NT2/D1 (cell line): Measurements from ENCODE around the gene C20orf144.
"Not testable (repeated sequence)": the region's sequence is repeated elsewhere in the genome, so short reads cannot be mapped to it uniquely, and the experiment has no call there.

Experiments
- DNase-seq: peaks from one replicate; pipeline ENCODE4 v3.0.0-alpha.2; 2011; ENCODE audit warnings: low read depth, low spot score
- H3K27me3 ChIP-seq: 2 replicates; pipeline ENCODE4 v1.6.0; 2011; ENCODE audit warnings: mild to moderate bottlenecking; ENCODE audit not compliant: insufficient read length, insufficient read depth
- H3K36me3 ChIP-seq: 2 replicates; pipeline ENCODE4 v1.6.1; 2011; ENCODE audit warnings: mild to moderate bottlenecking, low read length, mixed read lengths; ENCODE audit not compliant: insufficient read depth, insufficient read length
- H3K4me1 ChIP-seq: 2 replicates; pipeline ENCODE4 v1.5.1; 2011; ENCODE audit not compliant: insufficient read depth, insufficient read length
- H3K4me3 ChIP-seq: 2 replicates; pipeline ENCODE4 v1.5.1; 2011; ENCODE audit warnings: low read depth; ENCODE audit not compliant: insufficient read length
- H3K9ac ChIP-seq: 2 replicates; pipeline ENCODE4 v1.6.0; 2011; ENCODE audit warnings: low read depth; ENCODE audit not compliant: insufficient read length
- H3K9me3 ChIP-seq: 2 replicates; pipeline ENCODE4 v1.5.1; 2011; ENCODE audit warnings: mild to moderate bottlenecking, low read length; ENCODE audit not compliant: insufficient read depth
- SUZ12 ChIP-seq: IDR thresholded peaks from 2 replicates; pipeline ENCODE4 v1.6.1; 2011; ENCODE audit not compliant: insufficient read length, insufficient read depth; ENCODE audit errors: extremely low read depth
- YY1 ChIP-seq: IDR thresholded peaks from 2 replicates; pipeline ENCODE4 v1.6.1; 2011; ENCODE audit not compliant: insufficient read length, insufficient read depth
- ZNF274 ChIP-seq: IDR thresholded peaks from 2 replicates; pipeline ENCODE4 v1.6.1; 2011; ENCODE audit warnings: mild to moderate bottlenecking, low read depth, low read length

Gene C20orf144

DNA sequence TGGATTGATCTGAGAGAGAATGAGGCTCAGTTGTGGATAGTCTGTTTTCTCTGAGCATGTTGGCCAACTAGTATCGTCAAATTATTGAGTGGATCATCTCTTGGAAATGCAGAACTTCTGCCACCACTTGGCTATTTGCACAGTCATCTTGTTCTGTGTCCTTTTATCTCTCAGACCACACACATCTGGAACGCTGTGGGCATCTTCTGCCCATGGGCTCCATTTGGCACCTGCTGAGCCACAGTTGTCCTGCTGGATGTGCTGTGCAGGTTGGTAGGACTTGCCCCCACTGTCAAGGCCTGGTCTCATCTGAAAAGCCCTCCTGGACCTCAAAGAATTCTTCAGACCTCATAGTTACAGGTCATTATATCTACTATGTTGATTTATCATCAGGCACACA lies 16.7 kb upstream of the C20orf144 start:
- Histone ChIP-seq H3K27me3 (no peaks in the 10 kb centered on the region), H3K4me1 (peaks cover 4% of the 10 kb centered on the region), H3K9me3 (no peaks in the 10 kb centered on the region), H3K4me3 (no peak overlapping the region), H3K9ac (no peak overlapping the region), H3K36me3 (peaks cover 19% of the 10 kb centered on the region)
- no peak for DNase-seq
- TF ChIP-seq ZNF274 (no peak), SUZ12 (no peak), YY1 (no peak)

DNA sequence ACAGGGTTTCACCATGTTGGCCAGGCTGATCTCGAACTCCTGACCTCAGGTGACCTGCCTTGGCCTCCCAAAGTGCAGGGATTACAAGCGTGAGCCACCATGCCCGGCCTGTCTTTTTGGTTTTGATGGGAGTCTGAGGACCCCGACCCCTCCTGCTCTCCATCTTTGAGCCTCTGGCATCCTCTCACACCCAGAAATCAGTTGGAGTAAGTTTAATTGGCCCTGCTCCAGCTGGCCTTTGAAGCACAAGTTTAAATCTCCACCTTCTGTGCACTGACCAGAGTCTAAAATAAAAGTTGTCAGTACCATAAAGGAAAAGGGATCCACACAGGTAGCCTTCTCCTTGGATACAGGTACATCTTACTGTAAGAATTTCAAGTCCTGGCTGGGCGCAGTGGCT lies 15.9 kb upstream of the C20orf144 start:
- Histone ChIP-seq H3K4me1 (peaks cover 4% of the 10 kb centered on the region), H3K9me3 (no peaks in the 10 kb centered on the region), H3K27me3 (no peaks in the 10 kb centered on the region), H3K4me3 (no peak overlapping the region), H3K9ac (no peak overlapping the region), H3K36me3 (peaks cover 17% of the 10 kb centered on the region)
- TF ChIP-seq ZNF274 = no peak
- TF ChIP-seq SUZ12 = no peak
- TF ChIP-seq YY1 = no peak
- DNase-seq = no peak

DNA sequence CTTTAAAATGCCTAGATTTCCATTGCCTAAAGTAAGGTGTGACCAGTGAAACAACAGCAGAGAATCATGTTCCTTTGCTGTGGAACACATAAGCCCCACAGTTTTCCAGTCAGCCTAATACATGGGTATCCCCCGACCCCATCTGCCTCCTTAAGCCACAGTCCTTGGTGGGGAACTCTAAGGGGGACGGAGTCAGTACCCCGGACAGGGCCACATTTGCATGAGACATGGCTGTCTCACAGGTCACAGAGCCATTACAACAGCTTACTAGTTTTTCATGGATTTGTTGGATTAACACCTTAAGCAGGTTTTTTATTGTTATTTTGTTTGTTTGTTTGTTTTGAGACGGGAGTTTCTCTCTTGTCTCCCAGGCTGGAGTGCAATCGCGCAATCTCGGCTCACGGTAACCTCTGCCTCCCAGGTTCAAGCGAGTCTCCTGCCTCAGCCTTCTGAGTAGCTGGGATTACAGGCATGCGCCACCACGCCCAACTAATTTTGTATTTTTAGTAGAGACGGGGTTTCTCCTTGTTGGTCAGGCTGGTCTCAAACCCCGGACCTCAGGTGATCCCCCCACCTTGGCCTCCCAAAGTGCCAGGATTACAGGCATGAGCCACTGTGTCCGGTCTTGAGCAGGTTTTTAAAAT lies 15.0 kb upstream of the C20orf144 start:
- H3K36me3 ChIP-seq = peaks cover 14% of the 10 kb centered on the region
- not testable (repeated sequence) for H3K4me3 ChIP-seq, H3K9me3 ChIP-seq, DNase-seq, H3K27me3 ChIP-seq, H3K9ac ChIP-seq, H3K4me1 ChIP-seq

GRCh38 chr20:33647603-33648395 lies 14.3 kb upstream of the C20orf144 start:
- Histone ChIP-seq H3K4me1 (peaks cover 4% of the 10 kb centered on the region), H3K9ac (no peak overlapping the region), H3K36me3 (peaks cover 14% of the 10 kb centered on the region), H3K4me3 (no peak overlapping the region), H3K27me3 (no peaks in the 10 kb centered on the region), H3K9me3 (no peaks in the 10 kb centered on the region)
- TF ChIP-seq ZNF274 (no peak), SUZ12 (no peak), YY1 (no peak)
- no peak for DNase-seq

- peaks cover 7% of the 10 kb centered on the region for H3K4me1 ChIP-seq
Observed at GRCh38 chr20:33648396-33649004, 13.6 kb upstream of the C20orf144 start.

DNA sequence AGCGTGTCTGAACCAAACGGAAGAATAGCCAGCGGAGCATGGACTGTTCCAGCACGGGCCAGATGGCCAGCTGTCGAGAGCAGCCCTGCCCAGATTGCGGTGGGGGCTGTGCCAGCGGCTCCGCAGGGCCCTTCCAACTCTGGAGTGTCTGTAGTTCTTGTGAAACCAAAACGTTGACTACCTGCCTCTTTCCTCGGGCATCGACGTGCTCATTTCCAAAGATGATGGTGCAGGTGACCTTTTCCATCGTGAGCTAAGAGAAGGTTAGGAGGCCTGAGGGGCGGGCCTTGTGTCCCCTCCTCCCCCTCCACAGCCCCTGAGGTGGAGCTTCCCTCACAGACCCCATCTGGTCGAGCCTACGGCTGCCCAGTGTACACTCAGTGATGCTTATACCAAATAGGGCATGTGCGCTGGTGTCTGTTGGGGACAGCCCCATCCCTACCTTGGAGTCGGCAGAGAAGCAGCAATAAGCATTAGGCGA lies 12.9 kb upstream of the C20orf144 start:
- no peaks in the 10 kb centered on the region for H3K9me3 ChIP-seq
- H3K9ac ChIP-seq = no peak overlapping the region
- no peak for DNase-seq

More at GRCh38 chr20:33648396-33649004, 13.6 kb upstream of the C20orf144 start:
- no peak for TF ChIP-seq YY1
- no peak for TF ChIP-seq ZNF274
- no peak for TF ChIP-seq SUZ12
- H3K27me3 ChIP-seq = no peaks in the 10 kb centered on the region
- no peak overlapping the region for H3K4me3 ChIP-seq
- DNase-seq = no peak
- H3K36me3 ChIP-seq = peaks cover 12% of the 10 kb centered on the region
- no peak overlapping the region for H3K9ac ChIP-seq
- H3K9me3 ChIP-seq = no peaks in the 10 kb centered on the region

GRCh38 chr20:33650111-33650752 lies 11.9 kb upstream of the C20orf144 start:
- DNase-seq = no peak
- Histone ChIP-seq H3K9ac (no peak overlapping the region), H3K4me1 (peaks cover 7% of the 10 kb centered on the region), H3K9me3 (no peaks in the 10 kb centered on the region), H3K27me3 (no peaks in the 10 kb centered on the region), H3K4me3 (no peak overlapping the region), H3K36me3 (peaks cover 12% of the 10 kb centered on the region)
- TF ChIP-seq ZNF274 (no peak), YY1 (no peak), SUZ12 (no peak)

More for the DNA sequence above, 12.9 kb upstream of the C20orf144 start:
- peaks cover 7% of the 10 kb centered on the region for H3K4me1 ChIP-seq
- no peak for TF ChIP-seq ZNF274
- TF ChIP-seq YY1 = no peak
- no peak for TF ChIP-seq SUZ12
- peaks cover 14% of the 10 kb centered on the region for H3K36me3 ChIP-seq
- no peak overlapping the region for H3K4me3 ChIP-seq
- no peaks in the 10 kb centered on the region for H3K27me3 ChIP-seq
